ENCODE results near the gene POLR1G.

GRCh38 chr19:45446295-45446694 is 39.9 kb downstream of the POLR1G start:
- TF ChIP-seq GATA2 (IDR thresholded peaks at IDR 0.05; ENCODE audit: low read depth, low read length) (no peak), GATA3 (IDR thresholded peaks at IDR 0.05; ENCODE audit: low read depth, low read length) (no peak)

All from SH-SY5Y (cell line).